ENCODE data around the gene MADCAM1. TPM values are rescaled to one million over a fixed set of nuclear protein-coding genes. Genes with fewer than 3 reads are reported as not detected.

MADCAM1 gene
- total RNA-seq, 6 donors from 2014 or later, result 0.63 to 3.1 (median 1.1) TPM; not detected in 2

DNA sequence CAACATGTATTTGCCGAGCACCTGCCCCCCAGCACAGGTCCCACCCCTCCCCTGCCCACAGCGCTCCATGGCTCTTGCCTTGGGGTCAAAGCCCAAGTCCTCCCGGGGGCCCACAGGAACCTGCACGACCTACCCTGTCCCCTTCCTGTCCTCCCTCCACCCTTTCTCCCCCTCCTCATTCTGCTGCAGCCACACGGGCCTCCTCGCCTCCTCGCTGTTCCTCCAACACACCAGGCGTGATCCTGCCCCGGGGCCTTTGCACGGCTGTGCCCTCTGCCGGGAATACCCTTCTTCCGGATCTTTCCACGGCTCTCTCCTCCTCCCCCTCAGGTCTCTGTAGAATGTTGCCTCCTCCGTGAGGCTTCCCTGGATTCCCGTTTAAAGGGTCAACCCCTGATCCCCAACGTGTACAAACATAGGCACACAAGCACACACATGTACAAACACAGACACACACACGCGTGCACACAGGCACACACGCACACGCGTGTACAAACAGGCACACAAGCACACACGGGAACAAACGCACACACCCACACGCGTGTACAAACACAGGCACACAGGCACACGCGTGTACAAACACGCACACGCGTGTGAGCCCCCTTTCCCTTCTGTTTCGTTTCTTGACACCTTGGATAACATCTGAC, 2.8 kb downstream of the MADCAM1 start:
- H3K4me3 ChIP-seq, result no peak overlapping the region
- peaks cover 8 to 18% (median 15%) of the 10 kb centered on the region in 4 donors for H3K4me1 ChIP-seq
- DNase-seq (peak in 1 of 2 donors; percentile 33), ATAC-seq (ENCODE audit: low FRiP score in 2 of 2) (no peak)
- no peaks in the 10 kb centered on the region for H3K9me3 ChIP-seq
- H3K36me3 ChIP-seq, result no peaks in the 10 kb centered on the region
- H3K27me3 ChIP-seq, result peaks cover 5 to 30% (median 19%) of the 10 kb centered on the region in 4 donors
- no peak overlapping the region for H3K27ac ChIP-seq
- no peak for TF ChIP-seq POLR2AphosphoS5 (IDR thresholded peaks at IDR 0.05)
- TF ChIP-seq, protein P1, sequence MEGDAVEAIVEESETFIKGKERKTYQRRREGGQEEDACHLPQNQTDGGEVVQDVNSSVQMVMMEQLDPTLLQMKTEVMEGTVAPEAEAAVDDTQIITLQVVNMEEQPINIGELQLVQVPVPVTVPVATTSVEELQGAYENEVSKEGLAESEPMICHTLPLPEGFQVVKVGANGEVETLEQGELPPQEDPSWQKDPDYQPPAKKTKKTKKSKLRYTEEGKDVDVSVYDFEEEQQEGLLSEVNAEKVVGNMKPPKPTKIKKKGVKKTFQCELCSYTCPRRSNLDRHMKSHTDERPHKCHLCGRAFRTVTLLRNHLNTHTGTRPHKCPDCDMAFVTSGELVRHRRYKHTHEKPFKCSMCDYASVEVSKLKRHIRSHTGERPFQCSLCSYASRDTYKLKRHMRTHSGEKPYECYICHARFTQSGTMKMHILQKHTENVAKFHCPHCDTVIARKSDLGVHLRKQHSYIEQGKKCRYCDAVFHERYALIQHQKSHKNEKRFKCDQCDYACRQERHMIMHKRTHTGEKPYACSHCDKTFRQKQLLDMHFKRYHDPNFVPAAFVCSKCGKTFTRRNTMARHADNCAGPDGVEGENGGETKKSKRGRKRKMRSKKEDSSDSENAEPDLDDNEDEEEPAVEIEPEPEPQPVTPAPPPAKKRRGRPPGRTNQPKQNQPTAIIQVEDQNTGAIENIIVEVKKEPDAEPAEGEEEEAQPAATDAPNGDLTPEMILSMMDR (IDR thresholded peaks at IDR 0.05), result no peak
- no peak for TF ChIP-seq POLR2A (IDR thresholded peaks at IDR 0.05)
- TF ChIP-seq EP300 (IDR thresholded peaks at IDR 0.05), result no peak
- 78% methylated on average over 31 of the region's 31 CpGs for WGBS, 2 donors

DNA sequence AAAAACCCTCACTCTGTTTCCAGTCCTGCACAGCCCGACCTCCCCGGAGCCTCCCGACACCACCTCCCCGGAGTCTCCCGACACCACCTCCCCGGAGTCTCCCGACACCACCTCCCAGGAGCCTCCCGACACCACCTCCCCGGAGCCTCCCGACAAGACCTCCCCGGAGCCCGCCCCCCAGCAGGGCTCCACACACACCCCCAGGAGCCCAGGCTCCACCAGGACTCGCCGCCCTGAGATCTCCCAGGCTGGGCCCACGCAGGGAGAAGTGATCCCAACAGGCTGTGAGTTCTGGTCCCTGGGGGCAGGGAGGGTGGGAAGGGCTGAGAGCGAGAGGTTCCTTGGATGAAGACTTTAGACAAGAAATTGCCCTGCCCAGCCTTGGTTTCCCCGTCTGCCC, 5.4 kb downstream of the MADCAM1 start:
- H3K27me3 ChIP-seq, result peaks cover 5 to 18% (median 14%) of the 10 kb centered on the region in 4 donors
- H3K27ac ChIP-seq, result peak overlapping the region in 1 of 4 donors; percentile 26
- H3K4me3 ChIP-seq, result no peak overlapping the region
- peaks cover 13 to 18% (median 14%) of the 10 kb centered on the region in 4 donors for H3K4me1 ChIP-seq
- WGBS, 2 donors, result 86 to 87% methylated on average over 13 to 17 of the region's 17 CpGs
- DNase-seq (no peak), ATAC-seq (ENCODE audit: low FRiP score in 2 of 2) (no peak)
- no peaks in the 10 kb centered on the region for H3K36me3 ChIP-seq
- H3K9me3 ChIP-seq, result no peaks in the 10 kb centered on the region
- TF ChIP-seq POLR2A (IDR thresholded peaks at IDR 0.05) (no peak), EP300 (IDR thresholded peaks at IDR 0.05) (no peak), POLR2AphosphoS5 (IDR thresholded peaks at IDR 0.05) (no peak)
- TF ChIP-seq, protein P1 (IDR thresholded peaks at IDR 0.05), result no peak

DNA sequence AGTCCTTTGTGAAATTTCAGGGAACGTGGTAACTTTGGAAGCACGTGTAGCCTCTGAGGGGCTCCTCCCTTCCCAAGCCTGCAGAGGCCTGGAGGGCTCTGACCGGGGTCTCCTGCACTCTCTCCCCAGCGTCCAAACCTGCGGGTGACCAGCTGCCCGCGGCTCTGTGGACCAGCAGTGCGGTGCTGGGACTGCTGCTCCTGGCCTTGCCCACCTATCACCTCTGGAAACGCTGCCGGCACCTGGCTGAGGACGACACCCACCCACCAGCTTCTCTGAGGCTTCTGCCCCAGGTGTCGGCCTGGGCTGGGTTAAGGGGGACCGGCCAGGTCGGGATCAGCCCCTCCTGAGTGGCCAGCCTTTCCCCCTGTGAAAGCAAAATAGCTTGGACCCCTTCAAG, 8.3 kb downstream of the MADCAM1 start:
- ATAC-seq (ENCODE audit: low FRiP score in 2 of 2) (no peak), DNase-seq (peak in 1 of 2 donors; percentile 68)
- Histone ChIP-seq H3K4me3 (no peak overlapping the region), H3K36me3 (peaks cover 0 to 5% (median 1%) of the 10 kb centered on the region in 4 donors), H3K9me3 (no peaks in the 10 kb centered on the region), H3K27ac (no peak overlapping the region), H3K4me1 (peaks cover 15 to 24% (median 18%) of the 10 kb centered on the region in 4 donors), H3K27me3 (no peaks in the 10 kb centered on the region)
- TF ChIP-seq EP300 (IDR thresholded peaks at IDR 0.05), result no peak
- no peak for TF ChIP-seq POLR2AphosphoS5 (IDR thresholded peaks at IDR 0.05)
- TF ChIP-seq POLR2A (IDR thresholded peaks at IDR 0.05), result no peak
- TF ChIP-seq, protein P1 (IDR thresholded peaks at IDR 0.05), result no peak
- 93 to 96% methylated on average over 9 to 12 of the region's 14 CpGs for WGBS, 2 donors

DNA sequence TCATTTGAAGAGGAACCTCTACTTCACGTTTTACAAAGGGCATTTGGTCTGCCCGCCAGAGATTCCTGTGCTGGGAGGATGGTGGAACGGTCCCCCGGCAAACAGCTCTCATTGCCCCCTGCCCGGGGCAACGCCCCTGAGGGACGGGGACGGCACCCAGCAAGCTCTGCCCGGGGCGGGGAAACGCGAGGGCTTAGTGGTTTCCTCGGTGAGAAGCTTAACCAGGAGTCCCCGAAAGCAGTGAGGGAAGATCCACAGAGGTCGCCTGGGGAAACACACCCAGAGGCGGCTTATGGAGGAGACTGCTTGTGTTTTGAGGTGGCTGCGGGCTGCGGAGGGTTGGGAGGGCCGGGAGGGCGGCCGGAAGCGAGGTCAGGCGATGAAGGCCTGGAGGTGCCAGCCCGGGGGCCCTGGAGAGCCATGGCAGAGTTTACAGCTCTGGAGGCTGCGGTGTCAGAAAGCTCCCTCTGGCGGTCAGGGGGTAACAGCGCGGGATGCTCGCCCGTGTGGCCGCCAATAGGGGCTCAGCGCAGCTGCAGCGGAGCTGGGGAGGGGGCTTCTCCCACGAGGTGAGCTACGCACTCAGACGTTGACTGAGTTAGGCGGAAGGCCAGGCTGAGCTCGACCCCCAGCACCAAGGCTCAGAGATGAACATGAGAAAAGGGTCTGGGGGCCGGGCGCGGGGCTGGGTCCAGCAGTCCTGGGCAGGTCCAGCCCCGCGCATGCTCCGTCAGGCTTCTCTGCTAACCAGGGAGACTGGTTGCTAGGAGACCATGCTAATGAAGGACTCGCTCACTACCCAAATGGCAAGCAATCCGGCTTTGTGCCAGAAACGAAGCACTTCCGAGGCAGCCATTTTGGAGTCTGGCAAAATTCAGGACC, 10.4 kb downstream of the MADCAM1 start:
- H3K36me3 ChIP-seq, result peaks cover 0 to 7% (median 2%) of the 10 kb centered on the region in 4 donors
- 4% methylated on average over 28 to 37 of the region's 48 CpGs for WGBS, 2 donors
- TF ChIP-seq EP300 (IDR thresholded peaks at IDR 0.05) (no peak), POLR2A (IDR thresholded peaks at IDR 0.05) (peak in 1 of 4 donors; percentile 2), POLR2AphosphoS5 (IDR thresholded peaks at IDR 0.05) (no peak)
- TF ChIP-seq, protein P1 (IDR thresholded peaks at IDR 0.05), result peak; percentile 90 to 99 (median 98)
- no peaks in the 10 kb centered on the region for H3K9me3 ChIP-seq
- peak; percentile 94 to 99 for DNase-seq
- H3K4me1 ChIP-seq, result peaks cover 30 to 42% (median 32%) of the 10 kb centered on the region in 4 donors
- no peaks in the 10 kb centered on the region for H3K27me3 ChIP-seq
- peak overlapping the region; percentile 58 to 100 (median 82) for H3K4me3 ChIP-seq
- peak overlapping the region; percentile 79 to 98 (median 96) for H3K27ac ChIP-seq
- peak; percentile 93 to 95 for ATAC-seq (ENCODE audit: low FRiP score in 2 of 2)
